HG03571 (cell line): ENCODE measurements around the gene TAS2R40.
"Not testable (repeated sequence)": the region's sequence is repeated elsewhere in the genome, so short reads cannot be mapped to it uniquely, and the experiment has no call there.

Source experiments
- ATAC-seq: cut with Tn5 transposase; IDR thresholded peaks from one replicate; pipeline ENCODE4 v1.9.1; 2021; ENCODE audit not compliant: unreplicated experiment

The TAS2R40 gene

DNA sequence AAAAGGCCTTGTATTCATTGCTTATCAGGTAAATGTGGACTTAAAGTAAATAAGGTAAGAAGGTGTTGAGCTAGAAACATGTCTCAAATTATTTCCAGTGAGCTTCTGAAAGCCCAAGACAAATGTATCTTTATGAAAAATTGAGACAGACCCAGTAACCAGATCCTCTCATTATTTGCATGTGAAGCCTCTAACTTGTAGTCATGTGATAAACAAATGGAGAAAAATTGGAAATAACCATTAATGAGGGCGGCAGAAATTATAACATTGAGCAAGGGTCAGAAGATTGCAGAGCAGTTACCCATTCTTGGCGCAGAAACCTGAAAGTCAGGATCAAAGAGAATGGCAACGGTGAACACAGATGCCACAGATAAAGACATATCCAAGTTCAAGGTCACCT lies at the start of gene TAS2R40:
Gene TAS2R40, plus strand, starts transcription at position 301 of the 400 bp plus-strand sequence. Its CDS starts 42 bp downstream, at position 343.
- no peak for ATAC-seq

DNA sequence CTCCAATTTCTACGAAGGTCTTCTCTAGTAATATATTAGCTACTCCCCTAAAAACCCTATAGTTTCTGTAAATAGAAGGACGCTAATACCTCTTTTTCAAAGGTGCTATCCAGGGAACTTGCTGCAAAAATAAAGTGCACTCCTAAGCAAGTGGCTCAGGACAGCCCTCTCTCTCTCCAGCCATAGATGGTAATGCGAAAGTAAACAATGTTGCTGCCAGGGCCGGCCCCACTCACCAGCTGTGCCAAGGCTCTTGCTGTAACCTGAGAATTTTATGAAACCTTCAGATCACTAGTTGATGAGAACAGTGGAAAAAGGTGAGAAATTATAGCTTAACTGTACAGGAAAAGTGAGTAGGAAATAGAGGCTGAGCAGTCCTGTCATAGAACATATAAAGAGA lies 49.5 kb upstream of the TAS2R40 start:
- ATAC-seq, result no peak

DNA sequence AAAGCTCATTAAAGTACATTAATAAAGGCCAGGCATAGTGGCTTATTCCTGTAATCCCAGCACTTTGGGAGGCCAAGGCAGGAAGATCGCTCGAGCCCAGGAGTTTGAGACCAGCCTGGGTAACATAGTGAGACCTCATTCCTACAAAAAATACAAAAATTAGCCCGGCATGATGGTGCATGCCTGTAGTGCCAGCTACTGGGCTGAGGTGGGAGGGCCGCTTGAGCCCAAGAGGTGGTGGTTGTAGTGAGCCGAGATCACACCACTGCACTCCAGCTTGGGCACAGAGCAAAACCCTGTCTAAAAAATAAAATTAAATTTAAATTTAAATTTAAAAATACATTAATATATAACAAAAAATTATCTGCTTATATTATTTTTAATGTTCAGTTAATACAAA lies 45.7 kb upstream of the TAS2R40 start:
- ATAC-seq, result no peak

DNA sequence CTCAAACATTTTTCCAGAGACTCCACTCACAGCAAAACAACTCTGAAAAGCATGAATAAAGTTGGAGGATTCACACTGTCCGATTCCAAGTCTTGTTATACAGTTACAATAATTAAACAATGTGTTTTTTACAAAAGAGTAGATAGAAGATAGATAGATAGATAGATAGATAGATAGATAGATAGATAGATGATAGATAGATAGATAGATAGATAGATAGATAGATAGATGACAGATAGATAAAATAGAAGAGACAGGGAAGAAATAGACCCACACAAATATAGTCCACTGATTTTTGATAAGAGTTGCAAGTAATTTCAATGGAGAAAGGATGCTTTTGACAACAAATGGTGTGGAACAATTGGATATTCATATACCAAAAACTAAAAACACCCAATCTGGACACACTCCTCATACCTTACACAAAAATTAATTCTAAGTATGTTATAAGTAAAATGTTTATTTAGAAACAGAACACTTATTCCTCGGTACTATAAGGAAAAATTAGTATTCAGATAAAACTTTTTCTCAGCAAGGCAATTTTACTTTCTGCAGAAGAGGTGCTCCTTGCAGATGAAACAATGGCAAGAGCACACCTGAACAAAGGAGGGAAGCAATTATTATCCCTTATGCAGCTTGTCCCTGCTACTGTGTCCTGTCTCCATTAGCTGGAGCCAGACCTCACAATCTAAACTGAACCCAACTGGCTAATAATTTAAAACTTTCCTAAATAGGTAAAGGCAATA lies 44.3 kb upstream of the TAS2R40 start:
- ATAC-seq, result no peak

DNA sequence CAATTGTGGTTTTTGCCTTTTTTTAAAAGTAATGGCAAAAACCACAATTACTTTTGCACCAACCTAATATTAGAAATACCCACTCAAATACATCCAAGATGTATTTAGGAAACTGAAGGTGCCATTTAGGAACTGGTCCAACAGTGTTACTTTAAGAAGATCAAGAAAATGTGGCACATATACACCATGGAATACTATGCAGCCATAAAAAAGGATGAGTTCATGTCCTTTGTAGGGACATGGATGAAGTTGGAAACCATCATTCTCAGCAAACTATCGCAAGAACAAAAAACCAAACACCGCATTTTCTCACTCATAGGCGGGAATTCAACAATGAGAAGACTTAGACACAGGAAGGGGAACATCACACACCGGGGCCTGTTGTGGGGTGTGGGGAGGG lies 41.1 kb upstream of the TAS2R40 start:
- not testable (repeated sequence) for ATAC-seq

DNA sequence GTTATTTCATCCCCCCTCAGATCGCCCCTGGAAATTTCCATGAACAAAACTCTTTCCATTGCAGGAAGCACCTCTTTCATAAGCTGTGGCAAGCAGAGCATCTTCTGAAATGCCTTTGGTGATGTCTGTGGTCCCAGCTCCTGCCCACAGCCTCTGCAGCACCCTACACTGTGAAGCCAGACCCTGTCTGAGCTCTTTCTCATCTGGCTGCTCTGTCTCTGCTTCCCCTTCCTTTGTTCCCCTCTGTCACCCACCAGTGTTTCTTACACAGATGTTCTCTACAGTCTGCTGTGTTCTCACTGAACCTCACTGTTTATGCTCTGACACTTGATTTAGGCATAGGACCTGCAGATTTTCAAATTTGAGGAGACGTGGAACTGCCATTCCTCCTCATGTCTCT lies 40.5 kb upstream of the TAS2R40 start:
- ATAC-seq, result no peak

DNA sequence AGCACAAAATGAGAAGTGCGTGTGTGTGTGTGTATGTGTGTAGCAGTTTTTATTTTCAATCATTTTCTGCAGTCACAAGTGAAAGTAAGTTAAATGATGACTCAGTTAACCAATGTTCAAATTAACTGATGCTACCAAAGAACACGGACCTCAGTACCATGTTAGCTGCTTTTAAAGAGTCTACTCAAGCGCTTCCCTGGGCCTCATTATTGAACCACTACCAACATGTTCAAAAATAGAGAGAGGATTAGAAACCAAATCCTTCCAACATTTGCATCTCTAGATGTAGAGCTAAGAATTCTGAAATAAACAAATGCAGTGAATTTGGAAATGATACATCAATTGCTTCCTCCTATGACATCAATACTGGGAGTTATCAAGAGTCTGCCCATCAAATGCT lies 38.8 kb upstream of the TAS2R40 start, which contains the start of gene TAS2R39:
Gene TAS2R39, plus strand, starts transcription at position 396 of the 400 bp plus-strand sequence. Its CDS starts 0 bp downstream, at position 396.
- ATAC-seq, result no peak

DNA sequence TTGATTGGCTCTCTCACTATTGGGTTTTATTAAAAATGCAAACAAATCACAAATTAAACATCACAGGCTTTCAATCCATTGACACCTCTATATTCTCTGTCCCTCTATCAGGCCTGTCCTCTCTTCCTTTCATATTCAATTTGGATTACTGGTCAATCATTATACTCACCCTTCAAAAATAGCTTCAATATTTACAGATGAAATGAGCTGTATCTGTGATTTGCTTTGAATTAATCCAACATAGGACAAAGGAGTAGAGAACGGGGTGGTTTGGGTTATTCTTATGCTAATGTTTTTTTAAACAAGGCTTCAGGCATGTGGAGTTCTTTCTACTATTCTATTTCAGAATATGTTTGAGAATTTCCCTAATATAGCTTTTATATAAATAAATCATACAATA lies 36.3 kb upstream of the TAS2R40 start:
- ATAC-seq, result no peak

DNA sequence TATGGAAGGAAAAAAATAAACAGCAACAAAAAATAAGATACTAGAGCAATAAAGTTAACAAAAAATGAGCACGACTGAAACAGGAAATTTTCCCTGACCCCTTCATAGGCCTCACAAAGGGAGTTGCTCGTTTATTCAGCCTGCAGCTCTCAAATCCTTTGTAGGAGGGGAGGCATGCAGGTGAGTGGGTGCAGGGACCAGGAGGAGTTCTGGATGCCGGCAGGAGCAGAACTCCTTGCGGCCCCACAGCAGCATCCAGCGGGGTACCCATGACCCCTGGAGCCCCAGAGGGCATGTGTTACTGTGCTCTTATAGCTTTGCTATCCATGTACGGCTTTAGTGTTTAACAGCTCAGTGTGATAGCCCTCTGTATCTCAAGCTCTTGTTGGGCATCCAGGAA lies 32.8 kb upstream of the TAS2R40 start:
- no peak for ATAC-seq

DNA sequence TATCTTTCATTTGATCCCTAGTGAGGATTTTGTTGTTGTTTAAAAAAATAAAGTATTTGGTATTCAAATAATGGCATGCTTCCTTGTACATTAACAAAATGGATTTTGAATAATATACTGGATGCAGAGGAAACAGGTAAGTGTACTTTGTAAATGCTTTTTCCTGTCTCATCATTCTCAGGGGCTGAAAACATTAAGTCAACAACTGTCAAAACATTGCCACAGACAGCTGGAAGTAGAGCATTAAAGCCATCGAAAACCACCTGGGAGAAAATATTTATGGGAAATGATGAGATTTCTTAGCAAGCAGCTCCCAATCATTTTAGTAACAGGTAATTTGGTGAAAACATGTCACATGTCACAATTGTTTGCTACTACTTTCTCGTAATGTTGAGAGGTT lies 28.0 kb upstream of the TAS2R40 start:
- no peak for ATAC-seq

DNA sequence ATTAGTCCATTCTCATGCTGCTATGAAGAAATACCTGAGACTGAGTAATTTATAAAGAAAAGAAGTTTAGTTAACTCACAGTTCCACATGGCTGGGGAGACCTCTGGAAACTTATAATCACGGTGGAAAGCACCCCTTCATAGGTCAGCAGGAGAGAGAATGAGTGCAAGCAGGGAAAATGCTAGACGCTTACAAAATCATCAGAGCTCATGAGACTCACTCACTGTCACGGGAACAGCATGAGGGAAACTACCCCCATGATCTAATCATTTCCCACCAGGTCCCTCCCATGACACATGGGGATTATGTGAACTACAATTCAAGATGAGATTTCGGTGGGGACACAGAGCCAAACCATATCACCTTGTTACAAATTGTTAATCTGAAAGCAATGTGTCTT lies 22.8 kb upstream of the TAS2R40 start:
- ATAC-seq, result no peak

DNA sequence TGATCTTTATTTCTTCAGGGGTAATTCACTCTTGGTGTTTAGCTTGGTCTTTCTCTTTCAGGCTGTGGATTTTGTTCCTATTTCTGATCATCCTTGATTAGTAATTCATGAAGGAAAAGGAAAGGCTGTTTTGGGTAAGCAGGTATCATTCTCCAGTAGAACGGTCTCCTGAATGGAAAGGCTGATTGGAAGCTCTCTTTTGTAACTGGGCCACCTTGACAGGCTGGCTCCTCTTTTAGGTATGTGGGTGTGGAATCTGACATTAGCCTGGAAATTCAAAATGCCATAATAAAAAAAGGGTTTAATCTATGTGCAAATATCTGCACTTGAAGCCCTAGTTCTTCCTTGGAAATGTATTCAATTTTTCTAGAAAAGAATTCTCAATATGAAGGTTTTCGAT lies 19.7 kb upstream of the TAS2R40 start:
- no peak for ATAC-seq

DNA sequence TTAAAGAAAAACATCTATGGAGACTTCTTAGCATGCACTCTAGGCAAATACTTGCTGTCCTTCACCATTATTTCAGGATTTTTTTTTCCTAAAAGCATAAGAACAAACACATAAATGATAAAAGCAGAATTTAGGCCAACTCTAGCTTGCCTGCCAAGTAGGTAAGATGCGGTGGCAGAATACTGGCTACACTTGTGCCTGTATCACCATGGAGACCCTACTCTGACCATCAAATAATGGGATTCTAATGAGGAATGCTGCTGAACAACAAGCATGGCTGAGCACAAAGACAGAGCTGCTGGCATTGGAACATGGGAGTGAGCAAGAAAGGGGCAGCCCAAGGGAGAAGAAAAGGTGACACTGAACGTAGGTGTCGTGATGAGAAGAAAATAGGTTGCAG lies 18.5 kb upstream of the TAS2R40 start:
- no peak for ATAC-seq

DNA sequence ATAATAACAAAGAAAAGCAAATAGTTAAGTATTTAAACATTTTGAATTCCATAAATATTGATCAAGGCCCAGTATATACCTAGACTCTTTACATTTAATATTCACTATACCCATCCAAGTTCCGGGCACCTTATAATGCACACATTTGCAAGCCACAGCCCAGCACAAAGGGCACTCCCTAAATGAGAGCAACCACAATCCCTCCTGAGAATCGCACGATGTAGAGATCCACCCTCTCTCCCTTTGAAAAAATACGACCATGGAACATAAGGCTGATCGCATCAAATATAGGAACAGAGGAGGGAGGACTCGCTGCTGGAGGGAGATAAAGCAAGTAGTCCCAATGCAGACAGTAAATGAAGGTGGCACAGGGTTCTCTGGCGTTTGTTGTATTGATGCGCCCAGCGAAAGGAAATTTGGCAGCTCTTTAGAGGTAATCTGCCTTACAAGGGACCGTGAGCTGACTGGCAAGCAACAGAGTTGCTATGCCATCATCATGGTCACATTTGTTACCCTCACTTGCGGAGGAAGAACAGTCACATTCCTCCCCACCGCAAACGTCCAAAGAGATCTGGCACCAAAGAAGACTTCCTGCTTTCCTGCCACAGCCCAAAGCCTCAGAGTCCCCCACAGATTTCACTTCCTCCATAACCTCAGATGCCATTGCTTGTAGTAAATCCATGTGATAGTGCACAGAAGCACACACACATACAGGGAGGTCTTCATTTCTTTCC lies 16.1 kb upstream of the TAS2R40 start:
- ATAC-seq, result peak; percentile 91

DNA sequence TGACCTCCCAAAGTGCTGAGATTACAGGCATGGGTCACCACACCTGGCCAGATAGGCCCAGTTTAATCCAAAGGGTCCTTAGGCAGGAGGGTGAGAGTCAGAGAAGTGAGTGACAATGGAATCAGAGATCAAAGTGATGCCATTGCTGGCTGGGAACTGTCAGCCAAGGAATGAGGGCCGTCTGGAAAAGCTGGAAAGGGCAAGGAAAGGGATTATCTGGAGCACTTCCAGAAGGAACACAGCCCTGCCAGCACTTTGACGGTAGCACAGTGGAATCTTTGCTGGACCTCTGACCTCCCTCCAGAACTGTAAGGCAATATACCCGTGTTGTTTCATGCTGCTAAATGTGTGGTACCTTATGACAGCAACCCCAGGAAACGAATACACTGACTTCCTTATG lies 11.3 kb upstream of the TAS2R40 start:
- ATAC-seq, result no peak

DNA sequence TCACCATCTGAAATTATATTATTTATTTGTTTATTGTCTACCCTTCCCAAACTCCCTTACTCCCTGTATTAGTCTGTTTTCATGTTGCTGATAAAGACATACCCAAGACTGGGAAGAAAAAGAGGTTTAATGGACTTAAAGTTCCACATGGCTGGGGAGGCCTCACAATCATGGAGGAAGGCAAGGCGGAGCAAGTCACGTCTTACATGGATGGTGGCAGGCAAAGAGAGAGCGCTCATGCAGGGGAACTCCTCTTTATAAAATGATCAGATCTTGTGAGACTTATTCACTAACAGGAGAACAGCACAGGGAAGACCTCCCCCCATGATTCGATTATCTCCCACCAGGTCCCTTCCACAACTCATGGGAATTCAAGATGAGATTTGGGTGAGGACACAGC lies 8.4 kb upstream of the TAS2R40 start:
- not testable (repeated sequence) for ATAC-seq

DNA sequence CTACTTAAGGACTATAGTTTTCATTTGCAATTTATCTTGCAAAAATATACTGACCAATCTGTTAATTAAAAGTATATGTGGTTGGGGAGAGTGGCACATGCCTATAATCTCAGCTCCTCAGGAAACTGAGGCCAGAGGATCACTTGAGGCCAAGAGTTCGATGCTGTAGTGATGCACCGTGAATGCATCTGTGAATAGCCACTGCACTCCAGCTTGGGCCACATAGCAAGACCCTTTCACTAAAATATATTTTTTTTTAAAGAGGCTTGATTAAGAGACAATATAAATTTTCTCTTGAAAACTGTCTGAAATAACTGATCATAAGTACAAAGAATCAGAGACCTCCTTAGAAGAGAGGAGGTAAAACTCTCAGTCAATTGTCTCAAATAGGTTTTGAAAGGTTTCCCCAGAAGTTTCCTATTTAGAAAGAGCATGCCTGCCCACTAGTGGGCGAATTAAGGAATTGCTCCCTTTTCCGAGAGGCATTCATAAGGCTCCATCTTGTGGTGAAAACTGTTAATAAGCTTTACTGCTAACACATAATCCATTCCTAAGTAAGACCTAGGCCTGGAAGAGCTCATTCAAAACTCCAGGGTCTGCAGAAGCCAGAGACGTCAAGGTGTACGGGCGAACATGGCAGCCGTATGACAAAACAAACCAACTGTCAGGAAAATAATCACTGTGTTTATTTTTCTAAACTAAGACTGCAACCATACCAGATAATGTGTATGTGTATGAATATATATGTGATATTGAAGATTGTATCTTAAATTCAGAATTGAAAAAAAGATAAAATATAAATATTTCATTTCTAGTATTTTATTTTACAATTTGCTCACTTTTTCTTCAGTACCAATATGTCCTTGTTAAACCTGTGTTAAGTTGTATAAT lies 6.8 kb upstream of the TAS2R40 start:
- peak; percentile 86 for ATAC-seq

DNA sequence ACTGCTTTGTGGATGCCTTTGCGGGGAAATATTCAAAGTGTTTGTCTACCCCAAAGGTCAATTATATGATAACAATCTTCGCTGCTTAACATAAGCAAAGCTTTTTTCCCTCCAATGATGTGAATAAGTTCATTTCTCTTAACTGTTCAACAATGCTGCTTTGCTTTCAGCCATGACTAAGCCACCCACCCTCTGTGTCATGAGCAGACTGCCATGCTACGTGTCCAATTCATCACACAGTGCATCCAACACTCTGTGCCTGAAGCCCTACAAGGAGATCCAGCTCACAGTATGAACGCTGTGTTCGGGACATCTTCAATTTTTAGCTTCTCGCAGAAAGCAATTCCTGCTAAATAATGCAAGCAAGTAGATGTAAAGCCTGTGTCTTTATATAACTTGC lies 5.7 kb upstream of the TAS2R40 start:
- ATAC-seq, result no peak

DNA sequence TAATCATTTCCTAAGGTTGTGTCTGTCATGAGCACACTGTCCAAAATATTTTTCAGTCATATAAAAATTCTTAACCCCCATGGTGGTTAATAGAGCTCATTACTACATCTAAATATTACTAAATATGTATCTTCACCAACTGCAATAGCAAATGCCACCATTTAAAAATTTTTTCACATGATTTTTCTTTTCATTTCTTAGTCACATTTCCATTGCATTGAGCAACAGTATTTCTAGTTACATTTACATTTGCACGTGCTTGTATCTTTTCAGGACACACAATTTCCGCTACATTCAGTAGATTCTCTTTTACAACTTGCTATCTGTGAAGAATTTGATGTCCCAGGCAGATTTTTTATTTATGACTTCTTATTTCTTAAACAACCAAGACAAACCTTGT lies 5.2 kb upstream of the TAS2R40 start:
- ATAC-seq, result no peak

DNA sequence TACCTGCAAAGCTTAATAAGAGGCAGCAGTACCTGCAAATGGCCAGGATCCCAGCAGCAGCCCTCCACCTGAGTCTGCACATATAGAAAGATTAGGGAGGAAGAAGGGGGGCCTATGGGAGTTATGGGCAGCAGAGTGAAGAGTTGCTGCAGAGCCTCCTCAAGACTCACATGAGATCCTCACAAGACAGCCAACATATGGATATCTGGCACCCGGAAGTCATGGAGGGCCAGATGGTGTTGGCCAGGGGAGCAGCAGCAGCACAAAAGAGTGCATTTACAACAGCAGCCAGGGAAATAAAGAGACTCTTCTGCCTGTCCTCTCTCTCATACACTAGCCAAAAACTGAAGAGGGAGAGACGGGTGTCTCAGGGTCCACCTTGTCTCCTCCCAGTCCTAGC lies 4.0 kb upstream of the TAS2R40 start:
- no peak for ATAC-seq

DNA sequence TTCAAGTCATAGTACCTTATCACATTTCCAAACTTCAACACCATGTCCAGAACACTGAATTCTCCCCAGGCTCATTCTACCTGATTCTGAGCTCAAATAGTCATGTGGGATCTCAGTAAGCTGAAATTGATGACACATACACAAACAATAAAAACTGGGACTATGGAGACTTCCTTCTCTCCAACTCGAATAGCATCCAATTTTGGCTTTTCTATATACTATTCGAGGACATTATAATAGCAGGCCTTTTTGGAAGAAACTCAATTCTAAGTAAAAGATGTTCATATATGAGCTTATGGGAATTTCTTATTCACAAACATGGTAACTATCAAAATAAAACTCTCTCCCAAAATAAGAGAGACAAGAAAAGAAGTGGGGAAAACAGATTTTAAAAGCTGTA lies 551 bp upstream of the TAS2R40 start:
- ATAC-seq, result no peak
